GM12891 (cell line): Measurements from ENCODE around the gene FPR2. TPM values are rescaled to one million over a fixed set of nuclear protein-coding genes. Genes with fewer than 3 reads are reported as not detected.

Experiments used
- DNase-seq: peaks from one replicate; pipeline ENCODE4 v3.0.0; 2011; ENCODE audit warnings: low spot score; ENCODE audit not compliant: insufficient read length
- FAIRE-seq: peaks from 2 replicates; lab custom pipeline; 2011; peaks lifted over from hg19 to GRCh38; lab: Jason Lieb, UNC
- PAX5 ChIP-seq: IDR thresholded peaks from 2 replicates; pipeline ENCODE4 v1.6.1; 2011; ENCODE audit warnings: low read length, moderate library complexity, mild to moderate bottlenecking; ENCODE audit not compliant: insufficient read depth, severe bottlenecking
- POLR2A ChIP-seq: IDR thresholded peaks from 2 replicates; pipeline ENCODE4 v1.6.1; 2011; ENCODE audit warnings: low read depth, low read length, control low read depth
- POLR2AphosphoS5 ChIP-seq: IDR thresholded peaks from 2 replicates; pipeline ENCODE4 v1.6.1; 2011; ENCODE audit warnings: low read depth, low read length, control low read depth
- POU2F2 ChIP-seq: IDR thresholded peaks from 2 replicates; pipeline ENCODE4 v1.6.1; 2011; ENCODE audit warnings: low read depth, mild to moderate bottlenecking, control low read depth, low read length, moderate library complexity
- SPI1 ChIP-seq: IDR thresholded peaks from 2 replicates; pipeline ENCODE4 v1.6.1; 2011; ENCODE audit warnings: low read depth, low read length, control low read depth
- TAF1 ChIP-seq: IDR thresholded peaks from 2 replicates; pipeline ENCODE4 v1.6.1; 2011; ENCODE audit warnings: low read depth, low read length, control low read depth
- polyA plus RNA-seq: library from polyadenylated mRNA; unstranded; fragments of >200 nt; gene quantifications from one replicate; pipeline ENCODE4 v1.2.1, GENCODE V29; 2012; ENCODE audit warnings: low read depth, missing spikeins, inconsistent platforms; ENCODE audit not compliant: missing spikeins

FPR2 gene, protein sequence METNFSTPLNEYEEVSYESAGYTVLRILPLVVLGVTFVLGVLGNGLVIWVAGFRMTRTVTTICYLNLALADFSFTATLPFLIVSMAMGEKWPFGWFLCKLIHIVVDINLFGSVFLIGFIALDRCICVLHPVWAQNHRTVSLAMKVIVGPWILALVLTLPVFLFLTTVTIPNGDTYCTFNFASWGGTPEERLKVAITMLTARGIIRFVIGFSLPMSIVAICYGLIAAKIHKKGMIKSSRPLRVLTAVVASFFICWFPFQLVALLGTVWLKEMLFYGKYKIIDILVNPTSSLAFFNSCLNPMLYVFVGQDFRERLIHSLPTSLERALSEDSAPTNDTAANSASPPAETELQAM
- not detected for polyA plus RNA-seq

DNA sequence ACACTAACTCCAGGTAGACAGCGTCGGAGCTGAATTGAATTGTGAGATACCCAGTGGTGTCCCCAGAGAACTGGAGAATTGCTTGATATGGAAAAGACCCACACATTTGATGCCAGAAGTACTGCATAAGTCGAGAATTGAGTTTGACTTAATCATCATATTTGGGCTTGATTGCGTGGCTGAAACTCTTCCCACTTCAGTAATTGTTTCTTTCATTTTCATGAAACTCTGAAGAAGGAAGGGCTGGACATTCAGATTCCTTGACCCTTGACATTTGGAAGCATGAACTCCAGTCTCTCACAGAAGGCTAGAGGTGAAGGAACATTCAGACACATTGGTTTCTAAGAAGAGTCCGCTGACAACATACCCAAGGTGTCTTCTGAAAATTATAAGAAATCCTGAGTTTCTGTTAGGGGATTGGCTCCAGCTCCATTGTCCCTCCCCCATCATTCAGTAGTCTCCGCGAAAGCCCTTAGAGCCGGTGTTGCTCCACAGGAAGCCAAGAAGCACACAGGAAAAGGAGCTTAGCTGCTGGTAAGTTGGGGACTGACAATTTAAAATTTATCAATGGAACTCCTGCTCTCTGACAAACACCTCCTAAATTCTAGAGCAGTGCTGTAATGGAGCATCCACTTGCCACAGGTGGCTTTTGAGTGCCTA, at the start of gene FPR2:
TSS of gene FPR2 (plus strand) at position 484 of the 660 bp plus-strand sequence. CDS start 7,479 bp downstream, outside the sequence.
- no peak for FAIRE-seq
- TF ChIP-seq POLR2A (no peak), SPI1 (no peak), POLR2AphosphoS5 (no peak), POU2F2 (no peak), TAF1 (no peak), PAX5 (no peak)
- DNase-seq, result no peak

DNA sequence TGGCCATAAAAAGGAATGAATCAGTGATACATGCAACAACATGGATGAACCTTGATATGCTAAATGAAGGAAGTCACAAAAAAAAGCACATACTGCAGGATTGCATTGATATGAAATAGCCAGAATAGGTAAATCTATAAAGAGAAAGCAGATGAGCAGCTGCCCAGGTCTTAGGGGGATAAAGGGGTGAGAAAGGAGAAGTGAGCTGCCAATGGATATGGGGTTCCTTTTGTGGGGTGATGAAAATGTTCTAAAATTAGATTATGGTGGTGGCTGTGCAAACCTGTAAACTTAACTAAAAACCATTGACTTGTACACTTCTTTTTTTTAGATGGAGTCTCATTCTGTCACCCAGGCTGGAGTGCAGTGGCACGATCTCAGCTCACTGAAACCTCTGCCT, 49.3 kb upstream of the FPR2 start:
- DNase-seq (no peak), FAIRE-seq (no peak)
- TF ChIP-seq POU2F2, result no peak
- no peak for TF ChIP-seq POLR2AphosphoS5
- peak; percentile 14; the same call in 1 of the 2 replicates for TF ChIP-seq SPI1

DNA sequence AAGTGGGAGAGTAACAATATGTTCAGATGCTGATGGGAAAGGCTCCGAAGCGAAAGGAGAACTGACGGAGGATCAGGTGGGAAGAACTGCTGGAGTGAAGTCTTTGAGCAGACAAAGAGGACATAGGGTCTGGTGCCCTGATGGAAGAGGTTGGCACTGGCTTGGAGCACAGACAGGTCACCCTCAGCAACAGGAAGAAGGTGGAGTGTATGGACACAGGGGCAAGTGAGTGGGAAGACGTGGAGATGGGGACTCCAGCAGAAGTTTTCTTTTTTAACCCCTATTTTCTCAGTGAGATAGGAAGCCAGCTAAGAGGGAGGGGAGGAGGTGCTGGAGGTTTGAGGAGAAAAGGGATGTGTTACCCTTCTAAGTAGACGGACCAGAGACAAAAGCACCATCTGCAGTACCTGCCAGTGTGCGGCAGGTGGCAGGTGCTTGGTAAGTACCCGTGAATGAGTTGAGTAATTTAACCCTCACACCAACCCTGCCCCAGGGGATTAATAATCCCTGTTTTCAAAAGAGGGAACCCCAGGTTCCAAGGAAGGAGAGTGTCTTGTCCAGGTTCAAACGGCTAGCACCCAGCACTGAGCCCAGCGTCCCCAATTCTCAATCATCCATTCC, 48.4 kb upstream of the FPR2 start:
- DNase-seq (no peak), FAIRE-seq (peak; percentile 58)
- TF ChIP-seq POLR2A (no peak), TAF1 (no peak), POU2F2 (no peak), SPI1 (0 out of 2 replicates have a peak, but pooled peaks have one; percentile 2)

DNA sequence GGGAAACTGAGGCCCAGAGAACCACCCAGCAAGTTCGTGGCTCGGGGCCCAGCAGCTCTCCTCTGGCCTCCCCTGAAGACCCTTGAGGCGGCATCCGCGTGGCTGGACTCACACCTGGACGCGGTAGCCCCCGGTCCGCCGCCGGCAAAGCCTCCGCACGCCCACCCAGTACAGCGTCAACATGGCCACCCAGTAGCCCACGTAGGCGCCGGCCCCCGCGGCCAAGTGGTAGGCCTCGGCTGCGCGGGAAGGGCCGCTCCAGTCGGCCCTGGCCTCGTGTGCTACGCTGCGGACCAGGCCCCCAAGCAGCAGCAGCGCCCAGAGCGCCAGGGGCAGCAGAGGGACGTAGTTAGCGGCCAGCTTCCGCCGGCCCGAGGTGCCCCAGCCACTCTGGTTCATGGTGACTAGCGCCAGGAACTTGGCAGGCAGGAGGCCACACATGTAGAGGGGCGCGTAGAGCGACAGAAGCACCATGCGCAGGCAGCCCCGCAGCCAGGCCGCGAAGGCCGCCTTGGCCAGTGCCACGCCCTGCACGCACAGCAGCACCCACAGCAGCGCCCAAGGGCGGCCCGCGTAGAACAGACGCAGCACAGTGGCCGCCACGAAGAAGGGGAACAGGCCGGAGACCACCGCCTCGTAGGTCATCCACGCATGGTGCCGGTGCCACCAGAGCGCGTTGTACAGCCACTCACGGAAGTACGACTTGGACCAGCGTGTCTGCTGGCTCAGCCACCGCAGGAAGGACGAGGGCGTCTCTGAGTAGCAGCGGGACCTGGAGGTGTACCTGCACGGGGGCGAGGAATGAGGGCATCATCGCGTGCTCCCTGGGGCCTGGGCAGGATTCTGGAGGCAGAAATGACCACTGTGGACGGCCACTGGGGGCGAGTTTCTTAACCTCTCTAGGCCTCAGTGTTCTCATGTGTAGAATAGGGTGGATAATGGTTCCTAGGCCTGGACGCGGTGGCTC, 47.4 kb upstream of the FPR2 start:
- TF ChIP-seq TAF1, result no peak
- TF ChIP-seq POLR2AphosphoS5, result no peak
- TF ChIP-seq SPI1, result no peak
- no peak for TF ChIP-seq POU2F2
- TF ChIP-seq POLR2A, result no peak
- TF ChIP-seq PAX5, result no peak
- DNase-seq (no peak), FAIRE-seq (no peak)

DNA sequence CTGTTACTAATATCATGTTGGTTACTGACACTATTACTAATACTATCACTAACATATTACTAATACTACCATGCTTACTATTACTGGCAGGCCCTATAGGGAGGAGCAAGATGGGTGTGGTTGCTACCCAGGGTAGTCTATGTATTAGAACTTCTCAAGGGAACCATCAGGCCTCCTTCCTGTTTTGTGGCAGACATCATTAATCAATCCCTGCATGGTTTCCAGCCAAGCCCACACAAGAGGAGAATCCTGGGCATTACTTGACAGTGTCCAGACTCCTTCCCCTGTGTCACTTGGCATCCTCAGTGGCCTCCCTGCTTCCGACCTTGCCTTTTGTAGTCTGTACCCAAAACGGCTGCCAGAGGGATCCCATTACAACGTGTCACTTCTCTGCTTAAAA, 46.1 kb upstream of the FPR2 start:
- TF ChIP-seq SPI1, result no peak
- no peak for TF ChIP-seq POLR2AphosphoS5
- TF ChIP-seq PAX5, result no peak
- no peak for TF ChIP-seq POU2F2
- no peak for TF ChIP-seq POLR2A
- no peak for TF ChIP-seq TAF1
- no peak for DNase-seq
- FAIRE-seq, result no peak

DNA sequence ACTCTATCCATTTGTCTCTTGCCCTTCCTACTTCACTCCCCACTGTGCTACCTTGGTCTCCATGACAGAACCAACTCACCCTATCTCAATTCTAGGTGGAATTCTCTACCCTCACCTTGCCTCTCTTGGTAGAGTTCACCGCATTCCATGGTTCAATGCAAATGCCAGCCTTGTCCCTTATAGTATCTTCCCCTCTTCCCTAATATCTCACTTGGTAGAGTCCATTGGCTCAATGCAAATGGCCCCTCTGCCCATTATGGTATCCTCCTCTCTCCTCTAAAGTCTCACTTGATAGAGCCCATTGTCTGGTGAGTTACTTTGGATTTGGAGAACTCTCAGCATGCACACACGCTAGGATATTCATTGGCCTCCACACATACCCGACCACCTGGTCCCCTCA, 45.1 kb upstream of the FPR2 start:
- DNase-seq (no peak), FAIRE-seq (no peak)
- TF ChIP-seq POLR2A (no peak), POLR2AphosphoS5 (no peak), PAX5 (no peak), TAF1 (no peak), POU2F2 (no peak), SPI1 (no peak)

DNA sequence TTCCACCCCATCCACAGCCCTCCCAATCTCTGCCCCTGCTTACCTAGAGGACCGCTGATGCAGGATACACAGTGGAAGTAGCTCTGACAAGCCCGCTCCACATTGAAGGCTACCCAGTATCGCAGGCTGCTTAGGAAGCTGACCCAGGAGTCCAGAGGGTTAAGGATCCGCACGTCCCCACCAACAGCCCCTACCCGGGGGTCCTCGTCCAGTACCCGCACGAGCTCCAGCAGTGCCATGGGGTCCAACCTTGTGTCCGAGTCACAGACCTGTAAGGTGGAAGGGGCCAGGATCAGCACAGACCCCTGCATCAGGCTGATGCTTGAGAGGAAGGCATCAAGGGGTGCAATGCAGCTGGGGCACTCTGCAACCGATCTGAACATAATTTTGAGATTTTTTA, 44.1 kb upstream of the FPR2 start:
- FAIRE-seq, result no peak
- no peak for TF ChIP-seq TAF1
- no peak for TF ChIP-seq POLR2A
- TF ChIP-seq PAX5, result no peak
- TF ChIP-seq SPI1, result no peak
- TF ChIP-seq POU2F2, result no peak
- no peak for TF ChIP-seq POLR2AphosphoS5
- no peak for DNase-seq

DNA sequence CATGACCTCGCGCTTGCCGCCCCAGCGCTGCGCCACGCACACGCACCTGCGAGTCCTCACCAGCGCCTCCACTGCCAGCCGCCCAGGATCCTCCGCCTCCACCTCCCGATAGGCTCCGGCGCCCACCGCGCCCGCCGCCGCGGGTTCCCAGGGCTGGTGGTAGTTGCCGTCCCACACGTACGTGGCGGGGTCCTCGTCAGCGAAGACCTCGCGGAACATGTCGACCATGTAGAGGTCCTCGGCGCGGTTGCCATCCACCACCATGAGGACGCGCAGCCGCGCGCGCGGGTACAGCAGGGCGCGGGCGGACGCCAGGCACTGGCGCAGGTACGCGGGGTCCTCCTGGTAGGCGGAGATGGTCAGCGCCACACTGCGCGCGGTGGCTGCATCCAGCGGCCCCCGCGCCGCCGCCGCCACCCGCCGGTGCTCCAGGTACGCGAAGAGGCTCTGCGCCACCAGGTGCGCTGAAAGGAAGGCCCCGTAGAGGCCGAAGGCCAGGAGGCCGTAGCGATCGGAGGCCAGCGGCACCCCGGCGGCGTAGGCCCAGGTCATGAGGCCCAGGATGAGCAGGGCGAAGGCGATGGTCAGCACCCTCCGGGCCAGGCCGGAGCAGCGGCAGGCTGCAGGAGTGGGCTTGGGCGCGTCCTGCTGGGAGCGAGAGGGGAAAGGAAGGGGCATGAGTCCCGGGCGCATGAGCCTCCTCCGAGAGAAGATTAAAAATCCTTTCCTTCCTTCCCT, 41.6 kb upstream of the FPR2 start:
- DNase-seq (no peak), FAIRE-seq (no peak)
- TF ChIP-seq TAF1 (no peak), PAX5 (no peak), POLR2AphosphoS5 (no peak), SPI1 (no peak), POLR2A (no peak), POU2F2 (no peak)

DNA sequence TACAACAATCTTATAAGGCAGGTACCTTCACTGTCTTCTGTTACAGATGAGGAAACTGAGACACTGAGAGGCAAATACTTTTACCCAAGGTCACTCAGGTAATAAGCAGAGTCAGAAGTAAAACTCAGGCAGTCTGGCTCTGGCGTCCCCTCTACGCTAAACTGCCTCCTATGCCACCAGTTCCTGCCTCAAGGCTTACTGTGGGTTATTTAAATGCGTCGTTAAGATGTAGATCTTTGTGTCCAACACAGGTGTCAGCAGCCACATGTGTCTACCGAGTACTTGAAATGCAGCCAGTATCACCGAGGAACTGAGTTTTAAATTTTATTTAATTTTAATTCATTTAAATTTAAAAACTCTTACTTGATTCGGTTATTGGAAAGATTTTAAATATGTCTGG, 39.1 kb upstream of the FPR2 start:
- FAIRE-seq (no peak), DNase-seq (no peak)
- no peak for TF ChIP-seq POLR2A
- no peak for TF ChIP-seq POLR2AphosphoS5
- no peak for TF ChIP-seq TAF1
- TF ChIP-seq POU2F2, result no peak
- TF ChIP-seq PAX5, result no peak
- no peak for TF ChIP-seq SPI1
